OCI-LY1 (cell line): ENCODE measurements around the gene ZNF821.

Experiments used
- CTCF ChIP-seq: fragments of 200-600 bp; sonication (generic), shearing (Covaris generic); IDR thresholded peaks from 2 replicates; pipeline ENCODE4 v1.5.1; 2017; ENCODE audit warnings: mild to moderate bottlenecking, antibody characterized with exemption, low read length, moderate library complexity, mixed read lengths
- EZH2 ChIP-seq: fragments of 200-600 bp; sonication (generic), shearing (Covaris generic); IDR thresholded peaks from 2 replicates; pipeline ENCODE4 v1.8.0; 2017; ENCODE audit warnings: borderline replicate concordance, mixed run types, mild to moderate bottlenecking, antibody characterized with exemption, low read length, moderate library complexity, mixed read lengths

- TF ChIP-seq CTCF (no peak), EZH2 (no peak)
Observed at GRCh38 chr16:71843572-71843971, 40.4 kb downstream of the ZNF821 start.
